Measurements from ENCODE around the gene PAN3.

- no peak for TF ChIP-seq POLR2AphosphoS5 (IDR thresholded peaks at IDR 0.05; ENCODE audit: low read depth, low read length)
- no peak for TF ChIP-seq TCF7L2 (IDR thresholded peaks at IDR 0.05; ENCODE audit: low read depth, low read length)
- no peak for TF ChIP-seq SIN3A (IDR thresholded peaks at IDR 0.05; ENCODE audit: borderline replicate concordance, insufficient read depth, low read depth, low read length)
- TF ChIP-seq, protein P1, sequence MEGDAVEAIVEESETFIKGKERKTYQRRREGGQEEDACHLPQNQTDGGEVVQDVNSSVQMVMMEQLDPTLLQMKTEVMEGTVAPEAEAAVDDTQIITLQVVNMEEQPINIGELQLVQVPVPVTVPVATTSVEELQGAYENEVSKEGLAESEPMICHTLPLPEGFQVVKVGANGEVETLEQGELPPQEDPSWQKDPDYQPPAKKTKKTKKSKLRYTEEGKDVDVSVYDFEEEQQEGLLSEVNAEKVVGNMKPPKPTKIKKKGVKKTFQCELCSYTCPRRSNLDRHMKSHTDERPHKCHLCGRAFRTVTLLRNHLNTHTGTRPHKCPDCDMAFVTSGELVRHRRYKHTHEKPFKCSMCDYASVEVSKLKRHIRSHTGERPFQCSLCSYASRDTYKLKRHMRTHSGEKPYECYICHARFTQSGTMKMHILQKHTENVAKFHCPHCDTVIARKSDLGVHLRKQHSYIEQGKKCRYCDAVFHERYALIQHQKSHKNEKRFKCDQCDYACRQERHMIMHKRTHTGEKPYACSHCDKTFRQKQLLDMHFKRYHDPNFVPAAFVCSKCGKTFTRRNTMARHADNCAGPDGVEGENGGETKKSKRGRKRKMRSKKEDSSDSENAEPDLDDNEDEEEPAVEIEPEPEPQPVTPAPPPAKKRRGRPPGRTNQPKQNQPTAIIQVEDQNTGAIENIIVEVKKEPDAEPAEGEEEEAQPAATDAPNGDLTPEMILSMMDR (IDR thresholded peaks at IDR 0.05): no peak
These were observed 8.2 kb upstream of the PAN3 start for GRCh38 chr13:28129911-28130693.

Measured in Panc1 (cell line).